CD14-positive monocyte (primary cell): ENCODE measurements around the gene TPPP2. TPM values are rescaled to one million over a fixed set of nuclear protein-coding genes. Genes with fewer than 3 reads are reported as not detected.
"Not testable (repeated sequence)": the region's sequence is repeated elsewhere in the genome, so short reads cannot be mapped to it uniquely, and the experiment has no call there.

Experiments used
- DNase-seq, 3 donors: peaks; one replicate each; pipeline ENCODE4 v3.0.0-alpha.2; 2011 to 2022
- H2AFZ ChIP-seq: 2 replicates; pipeline ENCODE4 v1.6.0; 2012; ENCODE audit warnings: mild to moderate bottlenecking, low read depth, low read length, inconsistent platforms; ENCODE audit not compliant: insufficient read depth, poor library complexity, severe bottlenecking
- H3K27ac ChIP-seq, 2 donors: 1 replicate in 1 of 2; 2 replicates in 1 of 2; pipeline ENCODE4 v1.5.1; 2012 to 2013; ENCODE audit warnings: low read length in 2 of 2, control low read depth in 1 of 2, inconsistent platforms in 1 of 2, low read depth in 1 of 2, mild to moderate bottlenecking in 1 of 2
- H3K27me3 ChIP-seq, 2 donors: one replicate each; pipeline versions ENCODE4 v1.6.0 to v1.6.1; 2011 to 2013; ENCODE audit warnings: low read length in 2 of 2; ENCODE audit not compliant: control insufficient read depth in 2 of 2, insufficient read depth in 2 of 2
- H3K36me3 ChIP-seq, 2 donors: replicated peaks in 1 of 2; 1 replicate in 1 of 2; 2 replicates in 1 of 2; pipeline versions ENCODE4 v1.5.1 to v1.6.1; 2012 to 2013; ENCODE audit warnings: low read length in 2 of 2, control low read depth in 1 of 2, inconsistent platforms in 1 of 2, mild to moderate bottlenecking in 1 of 2; ENCODE audit not compliant: insufficient read depth in 2 of 2, control insufficient read depth in 1 of 2
- H3K4me1 ChIP-seq, 2 donors: 1 replicate in 1 of 2; 2 replicates in 1 of 2; pipeline versions ENCODE4 v1.5.1 to v1.6.1; 2012 to 2013; ENCODE audit warnings: low read length in 2 of 2, control low read depth in 1 of 2, inconsistent platforms in 1 of 2, mild to moderate bottlenecking in 1 of 2, moderate library complexity in 1 of 2; ENCODE audit not compliant: insufficient read depth in 2 of 2, control insufficient read depth in 1 of 2
- H3K4me2 ChIP-seq: replicated peaks from 2 replicates; pipeline ENCODE3; 2012; ENCODE audit warnings: low read length, moderate library complexity, mild to moderate bottlenecking; ENCODE audit not compliant: poor library complexity, severe bottlenecking; ENCODE audit errors: extremely low read depth
- H3K4me3 ChIP-seq, 3 experiments: fragments of 200-600 bp in 1 of 3; sonication (generic) in 1 of 3; replicated peaks in 1 of 3; 1 replicate in 2 of 3; 2 replicates in 1 of 3; pipeline ENCODE4 v1.5.1; 2011 to 2013; ENCODE audit warnings: low read length in 3 of 3, mild to moderate bottlenecking in 3 of 3, control low read depth in 2 of 3, low read depth in 2 of 3, inconsistent platforms in 1 of 3, moderate library complexity in 1 of 3
- H3K79me2 ChIP-seq: 2 replicates; pipeline ENCODE4 v1.6.0; 2012; ENCODE audit warnings: mild to moderate bottlenecking, control low read depth, inconsistent platforms, low read length, moderate library complexity; ENCODE audit not compliant: insufficient read depth
- H3K9ac ChIP-seq: 2 replicates; pipeline ENCODE4 v1.6.0; 2017; ENCODE audit warnings: low read length, mild to moderate bottlenecking; ENCODE audit not compliant: insufficient read depth, poor library complexity, severe bottlenecking
- H3K9me3 ChIP-seq, 2 donors: replicated peaks in 1 of 2; 1 replicate in 1 of 2; 2 replicates in 1 of 2; pipeline versions ENCODE4 v1.5.1 to v1.6.1; 2012 to 2013; ENCODE audit warnings: low read length in 2 of 2, control low read depth in 1 of 2; ENCODE audit not compliant: control insufficient read depth in 1 of 2, insufficient read depth in 1 of 2
- H4K20me1 ChIP-seq: 2 replicates; pipeline ENCODE4 v1.6.0; 2012; ENCODE audit warnings: mild to moderate bottlenecking, low read length, control low read depth, moderate library complexity; ENCODE audit not compliant: insufficient read depth
- H3K27ac Mint-ChIP-seq, 7 donors: one replicate each; pipeline ENCODE4 v1.8.0; 2020; ENCODE audit warnings: mild to moderate bottlenecking in 7 of 7, mixed read lengths in 7 of 7, moderate library complexity in 6 of 7, inconsistent platforms in 2 of 7
- H3K27me3 Mint-ChIP-seq, 3 donors: one replicate each; pipeline ENCODE4 v1.8.0; 2021 to 2022; ENCODE audit warnings: low read depth in 3 of 3, mild to moderate bottlenecking in 3 of 3, mixed read lengths in 3 of 3, moderate library complexity in 3 of 3, inconsistent platforms in 1 of 3
- H3K36me3 Mint-ChIP-seq, 2 donors: one replicate each; pipeline ENCODE4 v1.8.0; 2020; ENCODE audit warnings: mixed read lengths in 2 of 2, inconsistent platforms in 1 of 2, mild to moderate bottlenecking in 1 of 2
- H3K4me1 Mint-ChIP-seq: one replicate; pipeline ENCODE4 v1.8.0; 2020; ENCODE audit warnings: mild to moderate bottlenecking, mixed read lengths
- H3K4me3 Mint-ChIP-seq, 2 donors: one replicate each; pipeline ENCODE4 v1.8.0; 2020; ENCODE audit warnings: mild to moderate bottlenecking in 2 of 2, mixed read lengths in 2 of 2, moderate library complexity in 1 of 2
- H3K9me3 Mint-ChIP-seq, 7 donors: one replicate each; pipeline ENCODE4 v1.8.0; 2020 to 2022; ENCODE audit warnings: mixed read lengths in 7 of 7, mild to moderate bottlenecking in 6 of 7, moderate library complexity in 6 of 7, inconsistent platforms in 2 of 7
- CTCF ChIP-seq: fragments of 200-600 bp; IDR thresholded peaks from one replicate; pipeline ENCODE4 v1.8.0; 2022; ENCODE audit warnings: antibody characterized with exemption, mild to moderate bottlenecking
- WGBS: methylation state at CpG from one replicate; pipeline ENCODE4 v1.1.5; 2013; ENCODE audit warnings: missing lambda C conversion rate; ENCODE audit not compliant: insufficient coverage; 5-methylcytosine and 5-hydroxymethylcytosine counted together
- intact Hi-C, 2 donors: fragments of 100-400 bp; cut with micrococcal nuclease; formaldehyde crosslinking; loops; one replicate each; pipeline versions ENCODE4 v1.15.0 to v1.15.1; 2023
- polyA plus RNA-seq, 3 donors: library from polyadenylated mRNA; depleted of rRNA in 1 of 3; unstranded in 2 of 3; stranded (reverse) in 1 of 3; fragments of 300-500 nt in 2 of 3; fragments of >200 nt in 1 of 3; fragmentation: Illumina TruSeq in 2 of 3; gene quantifications; 1 replicate in 2 of 3; 2 replicates in 1 of 3; pipeline ENCODE4 v1.2.3, GENCODE V29; 2012 to 2021

TPPP2 gene
- polyA plus RNA-seq, 3 donors: not detected

- H3K4me3 Mint-ChIP-seq: no peak overlapping the region
- H3K79me2 ChIP-seq: no peaks in the 10 kb centered on the region
- no peaks in the 10 kb centered on the region for H3K36me3 ChIP-seq
- no peak overlapping the region for H3K4me3 ChIP-seq
- H4K20me1 ChIP-seq: no peaks in the 10 kb centered on the region
- H3K4me1 ChIP-seq: no peaks in the 10 kb centered on the region
- H3K36me3 Mint-ChIP-seq: no peaks in the 10 kb centered on the region
- no peak for TF ChIP-seq CTCF
- H3K27me3 ChIP-seq: peaks cover 2 to 28% of the 10 kb centered on the region in 2 donors
- no peak overlapping the region for H3K9ac ChIP-seq
- peaks cover 6 to 12% (median 11%) of the 10 kb centered on the region in 3 donors for H3K27me3 Mint-ChIP-seq
- H3K9me3 Mint-ChIP-seq: no peaks in the 10 kb centered on the region
- DNase-seq: no peak
- peaks cover 13% of the 10 kb centered on the region for H3K4me1 Mint-ChIP-seq
- no peak overlapping the region for H2AFZ ChIP-seq
- H3K4me2 ChIP-seq: no peak overlapping the region
- WGBS: 71% methylated on average over 3 of the region's 8 CpGs
- no peaks in the 10 kb centered on the region for H3K9me3 ChIP-seq
- H3K27ac ChIP-seq: no peak overlapping the region
- H3K27ac Mint-ChIP-seq: no peak overlapping the region
- intact Hi-C loops: no loop called here
Observed at GRCh38 chr14:21040370-21040925, 10.4 kb downstream of the TPPP2 start.

DNA sequence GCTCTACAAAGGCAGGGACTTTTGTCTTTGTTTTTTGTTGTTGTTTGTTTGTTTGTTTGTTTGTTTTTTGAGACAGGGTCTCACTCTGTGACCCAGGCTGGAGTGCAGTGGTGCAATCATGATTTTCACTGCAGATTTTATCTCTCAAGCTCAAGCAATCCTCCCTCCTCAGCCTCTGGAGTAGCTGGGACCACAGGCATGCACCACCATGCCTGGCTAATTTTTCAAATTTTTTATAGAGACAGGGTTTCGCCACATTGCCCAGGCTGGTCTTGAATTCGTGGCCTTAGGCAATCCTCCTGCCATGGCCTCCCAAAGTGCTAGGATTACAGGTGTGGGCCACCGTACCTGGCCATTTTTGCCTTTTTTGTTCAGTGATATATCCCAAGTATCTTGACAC lies 10.9 kb downstream of the TPPP2 start:
- H3K4me3 ChIP-seq, H3K79me2 ChIP-seq, H3K4me1 ChIP-seq, intact Hi-C loops, H3K9me3 Mint-ChIP-seq, H4K20me1 ChIP-seq, H3K9me3 ChIP-seq, DNase-seq, H2AFZ ChIP-seq, H3K27ac Mint-ChIP-seq, H3K4me2 ChIP-seq, H3K9ac ChIP-seq, H3K27ac ChIP-seq, H3K36me3 Mint-ChIP-seq, H3K4me3 Mint-ChIP-seq, H3K36me3 ChIP-seq: not testable (repeated sequence)
- H3K27me3 Mint-ChIP-seq: peaks cover 6 to 12% (median 11%) of the 10 kb centered on the region in 3 donors
- peaks cover 2 to 31% of the 10 kb centered on the region in 2 donors for H3K27me3 ChIP-seq
- WGBS: 86% methylated on average over 3 of the region's 3 CpGs
- H3K4me1 Mint-ChIP-seq: peaks cover 13% of the 10 kb centered on the region
